ENCODE results near the gene MELK.

DNA sequence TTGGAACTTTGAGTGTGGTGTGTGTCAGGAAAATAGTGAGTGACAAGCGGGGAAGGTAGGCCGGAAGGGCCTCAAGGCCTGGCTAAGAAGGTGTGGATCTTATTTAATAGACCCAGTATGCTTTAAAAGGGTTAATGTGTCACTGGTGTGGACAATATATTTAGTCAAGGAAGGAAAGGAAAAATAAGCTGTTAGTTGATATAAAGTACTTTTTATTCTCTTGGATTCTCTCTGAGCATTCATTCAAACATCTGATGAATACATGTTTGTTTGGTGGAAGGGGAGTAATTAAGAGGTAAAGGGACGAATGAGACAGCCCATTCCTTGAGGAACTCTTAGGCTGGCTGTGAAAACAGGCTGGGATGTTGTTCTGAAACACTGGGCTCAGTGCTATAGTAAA lies 98.9 kb downstream of the MELK start:
- TF ChIP-seq, protein P1, sequence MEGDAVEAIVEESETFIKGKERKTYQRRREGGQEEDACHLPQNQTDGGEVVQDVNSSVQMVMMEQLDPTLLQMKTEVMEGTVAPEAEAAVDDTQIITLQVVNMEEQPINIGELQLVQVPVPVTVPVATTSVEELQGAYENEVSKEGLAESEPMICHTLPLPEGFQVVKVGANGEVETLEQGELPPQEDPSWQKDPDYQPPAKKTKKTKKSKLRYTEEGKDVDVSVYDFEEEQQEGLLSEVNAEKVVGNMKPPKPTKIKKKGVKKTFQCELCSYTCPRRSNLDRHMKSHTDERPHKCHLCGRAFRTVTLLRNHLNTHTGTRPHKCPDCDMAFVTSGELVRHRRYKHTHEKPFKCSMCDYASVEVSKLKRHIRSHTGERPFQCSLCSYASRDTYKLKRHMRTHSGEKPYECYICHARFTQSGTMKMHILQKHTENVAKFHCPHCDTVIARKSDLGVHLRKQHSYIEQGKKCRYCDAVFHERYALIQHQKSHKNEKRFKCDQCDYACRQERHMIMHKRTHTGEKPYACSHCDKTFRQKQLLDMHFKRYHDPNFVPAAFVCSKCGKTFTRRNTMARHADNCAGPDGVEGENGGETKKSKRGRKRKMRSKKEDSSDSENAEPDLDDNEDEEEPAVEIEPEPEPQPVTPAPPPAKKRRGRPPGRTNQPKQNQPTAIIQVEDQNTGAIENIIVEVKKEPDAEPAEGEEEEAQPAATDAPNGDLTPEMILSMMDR (IDR thresholded peaks at IDR 0.05 in 8 of 11, conservative IDR thresholded peaks at IDR 0.05 in 3 of 11), result no peak
- TF ChIP-seq POLR2A (IDR thresholded peaks at IDR 0.05), result no peak
